Activated naive CD4-positive, alpha-beta T cell treated with anti-CD3 and anti-CD28 coated beads, Interleukin-2, amount 50 U/mL, for 16 hours (primary cell): ENCODE results near the gene GNAQ.

ENCODE experiments used
- DNase-seq: peaks from one replicate; pipeline ENCODE4 v3.0.0-alpha.2; 2020

Gene GNAQ

DNA sequence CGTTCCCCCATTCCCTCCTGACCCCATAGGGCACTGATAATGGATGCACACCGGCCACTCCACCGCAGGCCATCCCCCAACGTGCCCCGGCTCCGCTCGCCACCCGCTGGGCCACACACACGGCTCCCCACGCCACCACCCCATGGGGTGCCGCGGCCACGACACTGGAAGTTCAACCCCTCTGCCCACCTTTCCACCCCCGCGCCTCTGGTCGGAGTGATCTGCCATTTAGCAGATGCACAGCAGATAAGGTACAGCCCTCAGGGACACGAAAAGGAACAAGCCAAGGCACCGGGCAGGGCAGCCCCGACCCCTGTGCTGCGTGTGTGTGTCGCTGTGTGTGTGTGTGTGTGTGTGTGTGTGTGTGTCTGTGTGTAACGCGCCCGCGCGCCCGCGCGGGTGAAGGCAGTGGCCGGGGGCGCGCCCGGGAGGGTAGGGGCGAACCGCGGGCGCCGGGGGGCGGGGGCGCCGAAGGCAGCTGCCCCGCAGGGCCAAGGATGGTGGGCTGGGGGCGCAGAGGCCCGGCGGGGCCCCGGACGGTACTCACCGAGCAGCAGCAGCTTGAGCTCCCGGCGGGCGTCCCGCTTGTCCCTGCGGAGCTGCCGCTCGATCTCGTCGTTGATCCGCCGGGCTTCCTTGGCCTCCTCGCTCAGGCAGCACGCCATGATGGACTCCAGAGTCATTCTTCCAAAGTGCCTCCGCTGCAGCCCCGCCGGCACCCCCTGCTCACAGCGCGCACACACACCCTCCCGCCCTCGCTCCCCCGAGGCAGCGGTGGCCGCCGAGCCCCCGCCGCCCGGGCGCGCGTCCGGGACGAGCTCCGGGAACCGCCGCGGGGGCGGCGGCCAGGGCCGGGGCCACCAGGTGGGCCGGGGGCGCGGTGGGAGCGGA, 813 bp downstream of the GNAQ start:
- peak; percentile 71 for DNase-seq

DNA sequence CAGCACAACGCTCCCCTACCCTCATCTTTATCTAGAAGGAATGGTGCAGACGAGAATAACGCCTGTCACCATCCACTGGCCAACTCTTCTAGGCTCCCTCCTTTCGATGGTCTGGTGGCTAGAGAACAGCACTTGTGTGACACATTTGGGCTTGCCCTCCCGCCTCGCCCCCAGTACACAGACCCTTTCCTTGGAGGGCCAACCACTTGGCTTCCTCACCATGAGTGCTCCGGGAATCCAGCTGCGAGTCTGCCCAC, 1.4 kb downstream of the GNAQ start:
- DNase-seq, result peak; percentile 16

DNA sequence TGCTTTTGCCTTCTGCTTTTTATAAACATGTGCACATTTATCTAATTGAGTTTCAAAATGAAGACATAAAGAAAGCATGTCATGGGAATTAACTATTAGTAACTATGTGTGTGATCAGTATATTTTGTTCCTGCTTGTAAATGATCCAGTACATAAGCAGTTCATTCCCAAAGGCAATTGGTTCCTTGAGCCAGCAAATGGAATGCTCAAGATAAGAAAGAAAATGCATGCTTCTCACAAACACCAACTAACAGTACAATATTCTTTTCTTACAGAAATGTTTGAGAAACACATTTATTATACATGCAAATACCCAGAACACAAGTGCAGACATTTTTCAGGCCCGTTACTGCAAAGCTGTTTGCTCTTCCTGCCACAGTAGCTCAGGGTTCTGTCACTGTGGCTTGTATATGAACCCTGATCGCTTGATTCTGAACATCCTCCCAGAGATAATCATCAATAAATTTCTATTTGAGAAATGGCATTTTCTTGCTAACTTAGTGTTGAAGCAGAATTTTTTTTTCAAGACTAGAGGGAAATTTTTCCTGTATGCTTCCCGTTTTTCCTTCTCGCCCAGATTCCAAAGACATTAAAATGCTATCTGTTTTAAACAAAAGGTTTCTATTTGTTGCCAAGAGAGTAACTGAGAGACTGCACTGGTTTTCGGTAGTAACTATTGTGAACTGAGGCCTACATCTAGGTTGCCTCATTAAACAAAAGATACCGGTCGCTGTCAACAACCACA, 1.9 kb downstream of the GNAQ start:
- no peak for DNase-seq

DNA sequence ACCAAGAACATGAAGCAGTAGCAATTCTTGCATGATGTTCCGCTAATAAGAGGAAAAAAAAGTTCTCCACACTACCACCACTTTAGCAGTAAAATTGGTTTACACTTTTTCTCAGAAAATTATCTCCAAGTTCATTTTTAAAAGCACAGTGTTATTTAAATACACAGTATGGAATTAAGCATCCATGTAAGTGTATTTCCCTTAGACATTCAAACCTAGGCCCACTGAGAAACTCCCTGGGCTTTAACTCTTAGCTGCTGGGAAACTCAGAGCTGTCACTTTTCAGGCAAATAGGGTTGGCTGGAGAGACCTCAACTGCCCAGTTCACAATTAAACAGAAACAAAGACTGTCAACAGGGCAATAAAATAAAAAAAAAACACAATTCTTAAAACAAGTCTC, 2.7 kb downstream of the GNAQ start:
- no peak for DNase-seq

GRCh38 chr9:78026947-78027346, 4.7 kb downstream of the GNAQ start:
- DNase-seq, result no peak

DNA sequence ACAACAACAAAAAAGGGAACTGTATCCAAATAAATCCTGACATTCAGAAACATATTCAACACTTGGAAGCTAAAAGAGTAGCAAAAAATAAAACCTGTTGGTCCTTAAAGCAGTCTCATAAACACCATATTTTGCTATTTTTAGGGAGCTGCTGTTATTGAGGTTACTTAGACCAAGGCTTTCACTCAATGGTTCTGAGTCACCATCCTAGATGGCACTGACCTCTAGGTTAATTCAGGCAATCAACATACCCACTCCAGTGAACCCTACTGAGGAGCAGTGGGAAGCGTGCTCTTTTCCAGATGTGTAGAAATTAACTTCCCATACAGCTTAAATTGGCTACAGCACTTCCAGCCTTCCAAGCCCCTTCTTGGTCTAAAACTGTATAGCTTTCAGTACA, 5.2 kb downstream of the GNAQ start:
- DNase-seq, result no peak

DNA sequence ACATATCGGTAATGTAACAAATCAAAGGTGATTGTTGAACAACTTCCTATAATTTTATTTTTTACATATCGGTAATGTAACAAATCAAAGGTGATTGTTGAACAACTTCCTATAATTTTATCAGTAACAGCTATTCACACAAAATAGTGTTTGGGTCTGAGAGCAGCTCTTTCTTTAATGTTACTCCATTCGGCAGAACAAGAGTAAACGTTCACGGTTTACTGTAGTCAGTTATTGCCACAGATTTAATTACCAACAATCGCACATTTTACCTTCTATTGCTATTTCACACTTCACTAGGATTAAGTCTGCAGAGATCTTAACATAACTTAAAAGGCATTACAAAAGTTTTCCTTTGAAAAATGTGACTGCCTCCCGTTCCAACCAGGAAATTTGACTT, 6.4 kb downstream of the GNAQ start:
- DNase-seq, result no peak

DNA sequence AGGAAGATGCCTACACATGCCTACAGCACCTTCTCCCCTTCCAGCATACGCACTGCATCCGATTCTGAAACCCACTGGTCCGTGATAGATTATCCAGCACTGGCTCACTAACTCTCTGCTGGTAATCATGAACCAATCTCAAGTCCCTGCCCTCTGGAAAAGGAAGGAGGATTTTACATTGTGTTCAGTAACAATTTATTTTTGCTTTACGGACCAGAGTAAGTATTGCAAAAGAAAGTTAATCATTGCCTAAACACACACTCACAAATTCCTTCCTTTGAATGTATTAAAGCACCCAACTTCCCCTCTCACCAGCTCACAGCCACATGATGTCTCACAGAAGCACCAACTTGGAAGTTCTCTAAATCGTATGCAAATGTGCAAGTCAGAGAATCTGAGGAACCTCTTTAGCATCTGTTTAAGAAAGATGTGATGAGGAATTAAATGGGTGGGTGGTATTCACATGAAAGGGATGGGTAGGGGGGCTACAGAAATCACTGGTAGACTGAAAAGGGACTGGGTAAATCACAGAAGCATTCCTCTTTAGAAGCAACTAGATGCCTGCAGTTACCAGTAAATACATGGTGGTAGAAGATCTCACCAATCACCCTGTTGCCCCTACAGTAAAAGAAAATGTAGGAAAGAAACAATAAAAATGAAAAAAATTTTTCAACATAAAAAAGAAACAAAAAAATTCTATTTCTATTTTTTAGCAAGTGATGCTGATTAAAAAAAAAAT, 8.4 kb downstream of the GNAQ start:
- no peak for DNase-seq

GRCh38 chr9:78021697-78022096, 9.9 kb downstream of the GNAQ start:
- no peak for DNase-seq

DNA sequence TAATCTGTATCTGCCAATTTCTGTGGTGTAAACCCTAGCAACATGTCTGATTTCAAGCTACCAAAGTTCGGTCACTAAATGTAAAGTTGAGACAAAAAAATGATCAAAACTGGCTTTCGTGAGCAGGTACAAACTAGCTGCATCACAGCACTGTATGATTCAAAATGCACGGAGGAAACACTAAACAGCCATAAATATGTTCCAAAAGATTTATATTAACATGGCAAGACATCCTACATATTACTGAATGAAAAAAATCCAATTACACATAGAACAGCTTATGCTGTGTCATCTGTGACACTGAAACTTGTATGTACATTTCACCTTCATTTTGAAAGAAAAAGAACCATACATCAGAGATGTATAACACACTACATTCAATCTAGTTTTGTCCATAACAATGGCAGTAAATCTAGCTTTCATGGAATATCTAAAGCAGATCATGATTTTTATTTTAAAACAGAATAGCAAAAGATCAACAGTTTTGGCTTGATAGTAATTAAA, 14.4 kb downstream of the GNAQ start:
- DNase-seq, result no peak

- DNase-seq, result no peak
Measured at GRCh38 chr9:78015241-78015640, 16.4 kb downstream of the GNAQ start.

- DNase-seq, result no peak
Measured at GRCh38 chr9:78014776-78015175, 16.8 kb downstream of the GNAQ start.

DNA sequence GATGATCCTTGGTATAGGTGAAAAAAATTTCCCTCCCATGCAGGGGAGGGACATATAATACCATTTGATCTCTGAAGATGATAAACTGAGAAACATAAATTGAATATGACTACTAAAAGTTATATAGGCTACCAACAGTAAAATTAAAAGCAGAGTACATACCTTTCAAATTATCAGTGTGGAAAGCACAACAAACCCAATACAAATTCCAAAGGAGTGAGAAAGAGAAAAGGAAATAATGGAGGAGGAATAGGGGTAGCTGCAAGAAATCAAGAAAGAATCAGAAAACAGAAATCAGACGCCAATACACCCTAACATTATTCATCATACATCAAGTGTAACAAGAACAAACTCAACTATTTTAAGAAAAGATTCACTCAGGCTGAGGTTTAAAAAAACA, 17.7 kb downstream of the GNAQ start:
- DNase-seq, result no peak

GRCh38 chr9:78011049-78011448, 20.6 kb downstream of the GNAQ start:
- DNase-seq, result no peak

DNA sequence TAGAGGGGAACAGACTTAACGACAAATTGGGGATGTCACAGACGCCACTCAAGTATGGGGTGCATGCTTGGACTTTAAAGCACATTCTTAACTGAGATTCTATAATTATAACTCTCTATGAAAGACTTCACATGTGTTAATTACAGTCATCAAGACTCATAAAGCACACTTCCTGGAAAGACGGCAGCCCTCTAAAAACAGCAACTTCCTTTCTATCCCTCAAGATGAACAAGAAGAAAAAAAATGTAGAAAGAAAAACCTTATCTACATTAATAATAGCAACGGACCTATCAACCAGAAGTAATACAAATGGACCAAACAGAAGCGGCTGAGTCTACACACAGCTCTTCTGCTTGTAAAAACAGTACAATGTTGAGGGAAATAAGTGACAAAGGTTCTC, 21.2 kb downstream of the GNAQ start:
- DNase-seq, result no peak

DNA sequence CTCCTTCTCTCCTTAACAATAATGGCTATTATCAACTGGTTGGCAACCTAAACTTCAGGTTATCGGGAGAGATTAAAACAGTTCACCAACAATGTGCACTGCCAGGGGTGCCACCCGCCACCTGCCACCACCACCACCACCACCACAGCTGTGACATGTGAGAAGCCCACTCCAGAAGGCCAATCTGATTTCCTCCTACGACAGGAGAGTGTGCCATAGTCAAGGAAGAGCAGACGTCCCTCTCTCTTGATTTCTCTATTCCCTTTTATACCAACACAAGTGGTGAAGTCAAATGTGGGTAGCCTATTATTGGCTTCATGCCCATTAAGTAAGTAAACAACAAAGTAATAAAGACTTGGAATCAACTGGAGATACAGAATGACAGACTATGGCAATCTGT, 22.4 kb downstream of the GNAQ start:
- DNase-seq, result no peak

DNA sequence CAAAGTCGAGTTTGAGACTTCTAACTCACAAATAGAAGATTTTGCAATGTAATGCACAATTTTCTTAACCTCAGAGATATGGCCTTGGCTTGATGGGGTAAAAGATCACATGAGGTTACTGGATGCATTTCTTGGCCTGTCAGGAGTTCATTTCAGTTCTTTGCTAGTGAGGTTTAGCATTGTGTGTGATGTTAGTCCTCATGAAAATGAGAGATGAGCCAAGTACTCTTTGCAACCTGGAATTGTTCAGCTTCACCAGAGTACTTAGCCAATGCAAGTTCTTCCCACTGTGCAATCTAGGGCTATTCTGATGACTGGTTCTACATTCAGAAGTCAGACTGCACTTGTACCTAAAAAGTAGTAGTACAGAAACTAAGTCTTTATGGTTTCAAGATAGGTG, 24.9 kb downstream of the GNAQ start:
- DNase-seq, result no peak

DNA sequence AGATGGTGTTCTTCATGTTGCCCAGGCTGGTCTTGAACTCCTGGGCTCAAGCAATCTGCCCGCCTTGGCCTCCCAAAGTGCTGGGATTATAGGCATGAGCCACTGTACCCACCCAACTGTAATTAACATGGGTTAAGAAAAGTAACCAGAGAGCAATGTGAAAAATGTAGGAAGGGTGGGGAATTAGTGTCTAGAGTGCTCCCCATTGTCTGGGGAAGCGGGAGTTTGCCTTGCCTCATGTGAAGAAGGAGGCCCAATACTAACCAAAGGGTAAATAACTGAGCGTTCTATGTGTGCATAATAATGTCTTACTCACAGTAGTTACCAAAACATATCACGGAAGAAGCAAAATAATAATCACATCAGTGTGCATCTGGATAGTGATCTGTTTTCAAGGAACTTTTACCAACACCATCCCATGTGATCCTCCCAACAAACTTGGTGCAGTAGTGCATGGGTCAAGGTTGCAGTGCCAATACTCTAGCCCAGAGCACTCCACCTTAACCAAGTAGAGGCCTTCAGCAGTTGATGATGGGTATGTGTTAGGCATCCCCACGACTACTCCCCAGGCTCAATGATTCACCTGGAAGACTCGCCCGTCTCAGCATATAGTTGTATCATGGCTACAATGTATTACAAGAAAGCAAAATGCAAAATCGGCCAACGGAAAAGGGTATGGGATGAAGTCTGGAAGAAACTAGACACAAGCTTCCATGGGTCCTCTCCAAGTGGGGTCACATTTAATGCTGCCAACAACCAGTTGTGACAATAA, 26.2 kb downstream of the GNAQ start:
- DNase-seq, result no peak

GRCh38 chr9:78004478-78005229, 27.0 kb downstream of the GNAQ start:
- no peak for DNase-seq

DNA sequence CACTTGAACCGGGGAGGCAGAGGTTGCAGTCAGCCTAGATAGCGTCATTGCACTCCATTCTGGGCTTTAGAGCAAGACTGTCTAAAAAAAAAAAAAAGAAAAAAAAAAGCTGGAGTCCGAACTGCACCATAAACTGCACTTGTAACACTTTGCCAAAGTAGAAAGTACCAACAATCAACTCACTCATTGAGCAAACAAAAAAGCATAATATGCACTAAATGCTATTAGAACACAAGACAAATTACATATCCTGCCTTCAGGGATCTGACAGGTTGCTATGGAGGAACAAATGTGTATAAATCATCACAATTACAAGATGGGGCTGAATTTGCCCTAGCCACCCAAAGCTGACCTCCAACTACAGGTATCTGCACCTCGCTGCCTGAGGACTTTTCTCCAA, 27.9 kb downstream of the GNAQ start:
- DNase-seq, result no peak

DNA sequence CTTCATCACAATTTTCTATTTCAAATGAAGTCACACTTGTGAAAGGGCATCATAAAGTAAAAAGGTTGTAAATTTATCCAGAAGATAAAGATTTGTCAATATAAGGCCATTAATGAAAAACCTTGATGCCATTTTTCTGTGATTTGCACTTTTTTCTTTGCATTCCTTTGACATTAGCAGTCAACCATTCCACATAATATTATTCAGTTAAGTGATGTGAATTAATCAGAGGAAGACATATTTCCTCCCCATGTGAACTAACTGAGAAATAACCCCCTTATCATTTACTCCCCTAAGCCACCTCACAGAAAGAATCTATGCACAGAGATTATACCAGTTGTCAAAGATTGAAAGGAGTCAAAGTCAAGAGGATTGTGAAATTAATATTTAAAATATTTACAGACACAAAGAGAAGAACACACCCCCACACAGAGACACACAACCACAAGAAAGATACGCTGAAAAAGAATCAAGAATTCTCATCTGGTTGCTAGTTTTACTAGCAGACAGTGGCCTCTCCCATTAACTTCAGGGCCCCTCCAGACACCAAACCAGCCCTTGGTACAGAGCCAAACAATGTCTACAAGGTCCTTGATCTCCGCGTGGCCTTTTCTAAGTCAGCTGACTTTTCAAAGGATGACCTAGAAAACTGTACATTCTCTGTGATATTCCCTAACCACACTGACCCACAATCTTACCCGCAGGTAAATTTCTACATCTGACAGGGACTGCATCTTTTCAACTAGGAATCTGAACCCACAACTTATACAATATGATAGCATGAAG, 29.5 kb downstream of the GNAQ start:
- DNase-seq, result no peak
